Pons (tissue), 1 donor: ENCODE results near the gene PREX1.
"Not testable (repeated sequence)": the region's sequence is repeated elsewhere in the genome, so short reads cannot be mapped to it uniquely, and the experiment has no call there.

Experiments used
- DNase-seq: peaks from one replicate; pipeline ENCODE4 v3.0.0-alpha.2; 2016; ENCODE audit warnings: low spot score

The PREX1 gene

DNA sequence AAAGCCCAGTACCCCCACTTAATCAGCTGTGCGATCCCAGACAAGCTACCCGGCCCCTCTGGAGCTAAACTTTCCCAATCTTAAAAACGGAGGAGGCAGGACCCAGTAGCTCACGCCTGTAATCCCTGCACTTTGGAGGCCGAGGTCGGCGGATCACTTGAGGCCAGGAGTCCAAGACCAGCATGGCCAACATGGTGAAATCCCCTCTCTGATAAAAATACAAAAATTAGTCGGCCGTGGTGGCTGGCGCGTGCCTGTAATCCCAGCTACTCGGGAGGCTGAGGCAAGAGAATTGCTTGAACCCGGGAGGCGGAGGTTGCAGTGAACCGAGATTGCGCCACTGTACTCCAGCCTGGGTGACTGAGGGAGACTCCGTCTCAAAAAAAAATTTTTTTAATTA lies 1.3 kb downstream of the PREX1 start:
- DNase-seq = not testable (repeated sequence)

DNA sequence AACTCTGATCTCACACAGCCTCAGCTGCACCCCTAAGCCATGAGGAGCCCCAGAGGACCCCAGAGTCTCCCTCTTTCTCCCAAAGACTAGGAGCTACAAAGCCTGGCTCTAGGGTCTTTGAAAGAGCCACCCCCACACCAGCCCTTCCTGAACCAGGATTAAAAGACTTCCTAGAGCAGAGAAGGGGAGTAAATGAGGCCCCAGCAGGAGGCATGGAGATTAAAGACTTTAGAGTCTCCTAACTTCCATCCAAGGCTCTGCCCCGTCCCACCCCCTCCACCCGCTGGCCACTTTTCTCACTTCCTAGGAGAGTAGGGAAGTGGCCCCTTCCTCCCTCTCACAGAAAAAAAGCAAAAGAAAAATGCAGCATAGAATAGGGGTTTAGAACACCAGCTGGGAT lies 1.7 kb downstream of the PREX1 start:
- DNase-seq = no peak

DNA sequence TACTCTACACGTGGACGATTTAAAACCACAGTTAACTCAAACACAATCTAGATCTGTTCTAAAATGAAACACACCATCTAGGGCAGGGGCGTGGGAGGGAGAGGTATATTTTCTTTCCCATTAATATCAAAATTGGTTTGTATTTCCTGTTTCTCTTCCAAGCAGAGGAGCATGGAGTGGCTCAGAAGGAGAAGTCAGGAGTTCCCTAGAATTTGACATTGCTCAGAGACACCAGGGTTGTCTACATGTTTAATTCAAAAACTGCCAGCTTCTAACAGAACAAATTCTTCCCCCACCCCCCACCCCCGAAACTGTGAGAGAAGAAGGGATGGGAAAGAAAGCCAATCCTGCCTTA lies 2.3 kb downstream of the PREX1 start:
- DNase-seq = no peak

DNA sequence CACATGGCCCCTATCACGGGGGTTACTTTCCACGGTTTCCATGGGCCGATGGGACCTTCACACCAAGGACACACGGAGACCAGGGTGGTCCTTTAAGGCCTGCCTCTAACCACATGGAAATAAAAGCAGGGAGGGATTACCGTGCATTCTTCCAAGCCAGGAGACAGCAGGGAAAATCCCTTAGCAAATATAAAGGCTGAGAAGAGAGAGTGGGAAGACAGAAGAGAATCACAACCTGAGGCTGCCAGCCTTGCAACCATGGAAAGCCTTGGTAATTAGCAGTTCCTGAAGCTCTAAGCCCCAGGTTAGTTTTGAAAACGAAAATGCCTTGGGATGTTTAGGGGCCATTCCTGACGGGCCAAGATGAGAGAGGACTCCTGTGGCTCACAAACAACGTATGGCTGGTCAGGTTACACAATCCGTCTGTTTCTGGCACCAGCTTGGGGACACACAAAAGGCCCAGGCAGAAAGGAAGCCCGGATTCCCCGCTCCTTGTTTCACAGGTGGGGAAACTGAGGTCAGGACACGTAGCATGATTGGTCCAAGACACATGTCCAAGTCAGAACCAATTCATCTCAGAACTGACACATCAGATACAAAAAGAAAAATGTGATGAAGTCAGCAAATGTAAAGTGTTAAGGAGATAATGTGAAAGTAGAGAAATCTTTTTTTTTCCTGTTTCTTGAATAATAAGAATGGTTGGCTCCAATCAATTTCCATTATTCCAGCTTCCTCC lies 2.8 kb downstream of the PREX1 start:
- DNase-seq = no peak

DNA sequence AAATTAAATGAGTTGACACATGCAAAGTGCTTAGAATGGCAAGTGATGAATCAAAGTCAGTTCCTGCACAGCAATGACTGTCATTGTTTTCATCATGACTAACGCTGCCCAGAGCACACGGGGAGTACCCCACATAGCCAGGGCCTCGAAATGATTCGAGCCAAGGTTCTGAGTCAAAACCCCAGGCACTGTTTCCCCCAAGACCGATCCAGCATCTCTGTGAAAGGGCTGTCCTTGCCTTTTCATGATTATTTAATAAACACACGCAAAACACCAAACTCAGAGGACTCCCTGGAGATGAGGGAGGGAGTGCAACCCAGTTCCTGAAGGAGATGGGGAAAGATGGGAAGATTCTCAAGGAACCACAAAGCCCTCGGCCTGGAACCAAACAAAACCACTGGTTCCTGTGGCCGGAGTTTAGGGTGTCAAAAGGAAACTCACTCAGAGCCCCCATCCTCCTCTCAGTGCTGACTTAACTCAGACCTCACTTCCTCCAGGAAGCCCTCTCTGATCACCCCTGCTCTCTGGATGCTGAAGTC lies 3.8 kb downstream of the PREX1 start:
- peak; percentile 82 for DNase-seq

DNA sequence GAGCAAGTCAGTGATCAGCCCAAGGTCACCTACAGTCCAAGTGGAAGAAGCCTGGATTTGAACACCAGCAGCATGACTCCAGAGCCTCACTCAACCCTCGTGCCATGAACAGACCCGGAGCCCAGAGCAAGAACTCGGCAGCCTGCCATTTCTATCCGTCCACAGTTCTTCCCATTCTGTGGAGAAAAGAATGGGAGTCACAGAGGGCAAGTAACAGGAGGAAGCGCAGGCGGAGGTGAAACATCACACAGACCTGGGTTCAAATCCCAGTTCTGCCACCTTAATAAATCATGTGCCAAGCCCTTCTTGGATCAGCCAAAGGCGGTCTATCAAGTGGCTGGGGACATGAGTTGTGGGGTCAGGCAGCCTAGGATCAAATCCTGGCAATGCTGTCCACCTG lies 4.3 kb downstream of the PREX1 start:
- peak; percentile 76 for DNase-seq

DNA sequence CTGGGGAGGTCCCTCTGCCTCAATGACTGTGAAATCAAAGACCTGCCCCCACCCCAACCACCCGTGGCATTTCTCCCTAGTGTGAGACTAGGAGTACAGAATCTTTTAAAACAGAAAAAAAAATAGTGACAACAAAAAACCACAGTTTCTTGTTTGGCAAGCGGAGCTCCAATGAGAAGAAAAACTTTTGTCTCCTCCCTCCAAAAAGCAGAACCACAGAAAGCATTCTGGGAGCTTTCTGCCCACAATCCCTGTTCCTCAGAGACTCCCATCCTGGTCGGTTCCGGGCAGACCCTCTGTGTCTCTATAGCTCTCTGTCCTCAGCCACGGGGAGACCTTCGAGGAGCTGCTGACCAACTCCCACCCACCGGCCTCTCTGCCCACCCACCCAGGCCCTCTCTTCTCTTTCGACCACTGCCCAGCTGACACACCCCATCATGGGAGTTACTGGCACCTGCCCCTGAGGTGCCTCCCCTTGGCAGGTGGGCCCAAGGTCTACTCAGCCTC lies 4.9 kb downstream of the PREX1 start:
- peak; percentile 71 for DNase-seq

DNA sequence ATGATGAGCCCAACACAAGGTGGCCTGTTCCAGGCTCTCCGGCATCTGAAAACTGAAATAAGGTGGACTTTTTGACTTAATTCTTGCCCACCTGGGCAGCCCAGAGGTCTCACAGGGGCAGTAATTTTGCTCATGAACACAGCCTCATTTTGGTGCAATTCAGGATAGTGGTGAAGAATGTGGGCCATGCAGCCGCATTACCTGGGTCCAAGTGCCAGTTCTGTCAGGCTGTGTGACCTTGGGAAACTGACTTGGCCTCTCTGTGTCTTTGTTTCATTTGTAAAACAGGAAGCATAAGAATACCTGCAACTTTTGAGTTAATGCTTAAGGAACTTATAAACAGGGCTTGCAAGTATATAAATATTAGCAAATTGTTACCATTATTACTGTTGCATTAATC lies 5.6 kb downstream of the PREX1 start:
- DNase-seq = no peak

DNA sequence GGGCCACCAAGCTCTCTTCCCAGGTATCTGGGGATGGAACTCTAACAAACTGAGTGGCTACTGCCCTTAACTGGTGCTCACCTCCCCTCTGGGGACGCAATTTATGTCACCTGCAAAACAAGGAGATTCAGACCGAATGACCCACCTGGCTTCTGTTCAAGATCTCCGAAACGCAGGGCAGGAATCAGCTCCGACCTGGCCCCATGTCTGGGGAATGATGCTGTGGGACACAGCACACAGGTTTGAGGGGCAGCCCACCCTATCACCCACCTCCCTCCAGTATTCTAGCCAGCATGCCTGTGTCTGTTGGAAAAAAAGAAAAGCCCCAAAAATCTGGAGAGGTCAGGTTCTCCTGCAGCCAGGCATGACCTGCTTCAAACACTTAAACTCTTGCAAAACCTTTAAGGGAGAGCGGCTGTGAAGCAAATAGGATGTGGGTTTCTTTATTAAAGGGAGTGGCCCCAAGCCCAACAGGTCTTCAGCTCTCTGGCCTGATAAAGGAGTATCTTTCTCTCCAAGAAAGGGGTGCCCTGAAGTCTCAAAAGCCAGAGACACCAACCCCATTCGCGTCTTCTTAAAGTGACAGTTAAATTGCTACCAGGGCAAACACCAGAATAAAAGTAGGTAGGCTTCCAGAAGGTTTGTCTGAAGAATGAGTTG lies 6.4 kb downstream of the PREX1 start:
- DNase-seq = no peak

DNA sequence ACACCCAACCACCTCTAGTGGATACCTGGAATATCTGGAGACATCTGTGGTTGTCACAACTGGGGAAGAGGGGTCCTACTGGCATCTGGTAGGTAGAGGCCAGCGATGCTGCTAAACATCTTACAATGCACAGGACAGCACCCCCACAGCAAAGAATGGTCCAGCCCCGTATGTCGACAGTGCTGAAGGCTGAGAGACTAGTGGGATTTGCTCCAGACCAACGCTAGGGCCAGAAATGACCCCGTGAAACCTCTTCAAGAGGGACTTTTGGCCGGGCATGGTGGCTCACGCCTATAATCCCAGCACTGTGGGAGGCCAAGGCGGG lies 7.2 kb downstream of the PREX1 start:
- no peak for DNase-seq

DNA sequence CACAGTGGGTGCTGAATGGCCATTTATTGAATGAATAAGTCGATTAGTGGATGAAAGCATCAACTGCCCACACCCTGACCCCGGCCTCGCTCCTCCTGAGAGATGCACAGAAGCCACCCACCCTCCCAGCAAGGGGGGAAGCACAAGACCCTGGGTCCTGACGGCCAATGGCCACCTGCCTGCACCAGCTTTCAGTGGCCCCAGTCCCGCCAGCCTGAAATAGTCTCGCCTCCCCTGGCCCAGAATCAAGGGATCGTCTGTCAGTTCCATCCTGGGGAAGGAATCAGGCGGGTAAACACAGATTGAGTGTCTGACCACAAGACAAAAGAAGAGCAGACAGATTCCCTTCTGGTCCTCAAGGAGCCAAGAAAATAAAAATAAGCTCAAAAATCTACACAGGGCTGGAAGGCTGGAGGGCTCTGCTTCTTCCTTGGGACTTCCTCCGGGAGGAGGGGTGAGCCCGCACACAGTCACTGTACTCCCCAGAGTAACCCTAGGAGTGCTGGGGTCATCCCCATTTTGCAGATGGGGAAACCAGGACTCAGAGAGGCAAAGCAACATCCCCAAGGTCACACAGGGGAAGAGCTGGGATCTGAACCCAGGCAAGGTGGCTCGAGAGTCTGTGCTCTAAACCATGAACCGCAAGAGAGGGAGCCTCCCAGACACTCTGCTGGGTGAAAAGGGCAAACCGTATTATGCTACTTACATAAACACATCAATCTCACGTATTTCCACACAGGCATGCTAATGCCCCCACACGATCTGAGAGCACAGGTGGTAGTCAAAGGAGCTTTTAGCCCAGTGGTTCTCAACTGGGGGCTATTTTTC lies 7.8 kb downstream of the PREX1 start:
- DNase-seq = no peak

DNA sequence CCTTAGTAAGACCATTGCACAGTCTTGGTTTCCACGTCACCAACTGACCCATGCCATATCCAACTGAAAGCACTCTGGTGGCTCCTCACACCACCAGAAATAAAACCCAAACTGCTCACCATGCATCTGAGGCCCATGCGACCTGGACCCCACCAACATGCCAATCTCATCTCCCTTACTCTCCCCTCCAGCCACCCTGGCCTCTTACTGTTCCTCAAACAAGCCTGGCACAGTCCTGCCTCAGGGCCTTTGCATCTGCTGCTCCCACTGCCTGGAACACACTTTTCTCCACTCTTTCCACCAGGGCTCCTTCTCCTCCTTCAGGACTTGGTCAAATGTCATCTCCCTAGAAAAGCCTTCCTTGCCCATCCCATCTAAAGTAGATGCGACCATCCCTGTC lies 8.7 kb downstream of the PREX1 start:
- no peak for DNase-seq

DNA sequence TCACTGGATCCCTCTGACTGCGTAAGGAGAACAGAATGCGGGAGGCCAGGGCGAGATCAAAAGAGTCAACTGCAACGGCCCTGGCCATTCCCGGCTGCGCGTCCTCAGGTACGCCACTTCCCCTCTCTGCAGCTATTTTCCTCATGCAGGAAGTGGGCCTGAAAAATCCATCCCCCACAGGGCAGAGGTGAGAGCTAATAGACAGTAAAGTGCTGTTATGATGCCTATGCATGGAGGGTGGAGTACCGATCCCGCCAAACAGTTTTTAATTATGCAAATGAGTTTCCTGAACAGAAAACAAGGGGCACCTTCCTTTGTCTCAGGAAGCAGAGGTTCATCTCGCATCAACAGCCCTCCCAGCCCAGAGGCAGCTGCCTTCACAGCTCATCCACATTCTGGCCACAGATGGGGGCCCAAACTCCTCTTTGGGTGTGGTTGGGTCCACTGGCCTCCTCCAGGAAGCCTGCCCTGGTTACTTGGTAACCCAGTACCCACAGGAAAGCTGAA lies 9.3 kb downstream of the PREX1 start:
- no peak for DNase-seq

DNA sequence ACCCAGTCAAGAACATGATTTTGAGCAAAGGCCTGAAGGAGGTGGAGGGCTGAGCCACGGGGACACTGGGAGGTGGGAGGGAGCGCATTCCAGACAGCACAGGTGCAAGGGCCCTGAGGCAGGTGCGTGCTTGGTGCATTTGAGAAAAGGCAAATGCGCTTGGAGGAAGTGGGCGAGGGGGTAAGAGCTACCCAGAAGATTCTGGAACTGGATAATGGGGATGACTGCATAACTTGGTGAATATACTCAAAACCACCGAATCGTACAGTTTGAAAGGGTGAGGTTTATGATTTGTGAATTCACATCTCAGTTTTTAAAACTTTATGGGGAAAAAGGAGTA lies 9.8 kb downstream of the PREX1 start:
- DNase-seq = no peak

DNA sequence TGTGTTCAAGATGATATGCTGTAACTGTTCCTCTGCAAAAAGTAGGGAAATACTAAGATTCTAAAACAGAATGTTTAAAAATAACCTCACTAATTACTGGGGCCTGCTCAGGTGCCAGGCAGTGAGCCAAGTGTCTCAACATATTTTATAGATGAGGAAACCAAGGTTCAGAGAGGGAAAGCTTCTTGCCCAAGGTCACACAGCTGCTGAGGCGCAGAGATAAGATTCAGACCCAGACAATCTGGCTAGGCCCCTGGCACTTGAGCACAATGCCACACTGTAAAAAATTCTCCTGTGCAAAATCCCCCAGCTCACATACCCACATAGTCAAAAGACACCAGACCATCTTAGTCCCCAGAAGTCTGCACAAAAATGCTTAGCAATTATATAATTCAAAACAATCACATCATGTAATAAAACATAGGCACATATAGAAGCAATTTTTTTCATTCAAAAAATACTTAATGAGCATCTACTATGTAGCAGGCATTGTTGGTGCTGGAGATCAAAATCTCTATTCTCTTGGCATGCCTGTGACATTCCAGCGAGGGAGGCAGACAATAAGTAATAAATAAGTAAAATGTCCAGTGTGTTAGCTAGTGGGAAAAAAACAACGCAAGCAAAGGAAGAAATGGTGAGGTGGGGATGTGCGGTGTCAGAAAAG lies 10.3 kb downstream of the PREX1 start:
- no peak for DNase-seq

DNA sequence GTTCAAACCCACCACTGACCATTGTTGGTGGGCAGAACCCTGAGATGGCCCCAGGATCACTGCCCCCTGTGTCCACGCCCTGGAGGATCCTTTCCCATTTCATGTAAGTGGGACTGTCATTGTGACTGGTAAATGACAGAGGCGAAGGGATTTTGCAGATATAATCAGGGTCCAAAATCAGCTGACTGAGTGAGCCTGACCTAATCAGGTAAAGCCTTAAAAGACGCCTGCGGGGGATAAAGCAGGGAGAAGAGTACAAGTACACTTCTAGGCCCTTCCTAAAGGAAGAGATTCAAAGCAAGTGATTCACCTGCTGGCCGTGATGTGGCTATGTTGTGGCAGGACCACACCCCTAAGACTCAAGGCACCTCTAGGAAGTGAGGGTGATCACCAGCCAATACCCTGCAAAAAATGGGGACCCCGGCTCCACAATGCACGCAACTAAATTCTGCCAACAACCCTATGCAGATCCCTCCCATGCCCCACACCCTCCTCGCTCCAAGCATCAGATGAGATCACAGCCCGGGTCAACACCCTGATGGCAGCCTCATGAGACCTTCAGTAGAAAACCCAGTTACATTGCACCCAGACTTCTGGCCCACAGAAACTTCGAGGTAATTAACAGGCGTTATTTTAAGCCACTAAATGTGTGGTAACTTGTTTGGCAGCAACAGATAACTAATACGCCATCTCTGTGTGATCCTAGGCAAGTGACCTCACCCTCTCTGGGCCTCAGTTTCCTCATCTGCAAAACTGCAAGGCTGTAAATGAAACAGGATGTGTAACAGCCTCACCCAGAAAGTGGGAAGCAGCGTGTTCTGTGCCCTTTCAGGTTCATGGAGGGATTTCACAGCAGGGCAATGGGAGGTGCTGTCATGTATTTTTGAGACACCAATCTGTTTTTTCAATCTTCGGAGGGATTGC lies 11.3 kb downstream of the PREX1 start:
- DNase-seq = no peak

DNA sequence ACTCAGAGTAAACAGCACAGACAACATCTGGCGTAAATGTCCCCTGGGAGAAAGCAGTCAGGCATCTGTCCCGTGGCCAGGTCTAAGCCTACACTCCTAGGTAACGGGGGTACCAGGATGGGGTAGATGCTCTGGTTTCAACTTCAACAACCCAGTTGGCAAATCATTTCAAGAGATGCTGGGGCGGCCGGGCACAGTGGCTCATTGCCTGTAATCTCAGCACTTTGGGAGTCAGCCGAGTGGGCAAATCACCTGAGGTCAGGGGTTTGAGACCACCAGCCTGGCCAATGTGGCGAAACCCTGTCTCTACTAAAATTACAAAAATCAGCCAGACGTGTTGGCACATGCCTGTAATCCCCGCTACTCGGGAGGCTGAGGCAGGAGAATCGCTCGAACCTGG lies 12.3 kb downstream of the PREX1 start:
- no peak for DNase-seq

DNA sequence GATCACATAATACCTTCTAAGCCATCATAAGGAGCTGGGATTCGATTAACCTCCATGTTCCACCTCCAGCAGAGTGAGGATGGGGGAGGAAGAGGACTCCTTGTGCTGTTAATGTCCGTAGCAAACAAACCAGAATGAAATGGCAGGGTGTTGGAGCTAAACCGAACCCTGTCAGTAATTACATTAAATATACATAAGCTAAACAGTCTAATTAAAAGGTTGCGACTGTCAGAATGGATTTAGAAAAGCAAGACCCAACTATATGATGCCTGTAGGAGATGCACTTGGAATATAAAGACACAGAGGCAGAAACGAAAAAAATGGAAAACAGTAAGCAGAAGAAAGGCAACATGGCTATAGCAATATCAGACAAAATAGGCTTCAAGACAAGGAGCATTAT lies 13.2 kb downstream of the PREX1 start:
- no peak for DNase-seq

DNA sequence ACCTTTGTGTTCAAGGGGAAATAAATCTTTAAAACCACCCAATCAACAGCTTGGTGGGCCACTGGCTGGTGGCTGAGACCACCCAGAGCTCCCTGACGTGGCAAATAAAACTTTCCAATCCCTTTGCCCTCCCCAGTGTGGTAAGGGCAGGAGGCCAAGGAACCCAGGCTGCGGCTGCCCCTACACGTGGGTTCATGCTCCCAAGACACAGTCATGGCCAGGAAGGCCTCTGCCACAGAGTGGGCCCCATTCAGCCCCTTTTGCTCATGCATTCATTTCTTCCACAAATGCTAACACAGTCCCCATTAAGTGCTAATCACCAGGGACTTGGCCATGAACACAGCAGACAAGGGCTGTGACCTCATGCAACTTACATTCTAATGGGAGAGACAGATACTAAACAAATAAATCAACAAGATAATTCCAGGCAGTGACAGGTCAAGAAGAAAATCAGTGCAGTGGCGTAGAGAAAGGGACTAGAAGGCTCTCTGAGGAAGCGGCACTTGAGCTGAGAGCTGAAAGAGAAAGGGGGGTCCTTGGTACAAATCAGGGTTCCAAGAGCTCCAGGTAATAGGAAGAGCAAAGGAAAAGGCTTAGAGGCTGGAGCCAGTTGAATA lies 13.8 kb downstream of the PREX1 start:
- no peak for DNase-seq

DNA sequence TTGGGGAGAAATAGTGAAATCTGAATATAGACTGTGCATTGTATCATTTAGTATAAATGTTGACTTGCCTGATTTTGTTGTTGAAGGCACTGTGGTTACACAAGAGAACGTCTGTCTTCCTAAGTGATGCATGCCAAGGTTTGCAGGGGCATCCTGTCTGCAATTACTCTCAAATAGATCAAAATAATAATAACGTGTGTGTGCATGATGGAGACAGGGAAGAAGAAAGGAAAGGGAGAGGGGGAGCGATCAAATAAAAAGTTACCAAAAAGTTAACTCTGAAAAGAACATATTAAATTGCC lies 14.4 kb downstream of the PREX1 start:
- no peak for DNase-seq
